Smooth muscle cell (in vitro differentiated cells): Measurements from ENCODE around the gene FAM161A. TPM values are rescaled to one million over a fixed set of nuclear protein-coding genes. Genes with fewer than 3 reads are reported as not detected.

Experiments used
- DNase-seq: peaks from one replicate; lab custom pipeline; 2025; ENCODE audit not compliant: unreplicated experiment; lab: John Stamatoyannopoulos, UW
- H2AFZ ChIP-seq: fragments of 200-600 bp; sonication (generic); 2 replicates; pipeline ENCODE4 v1.6.0; 2016; ENCODE audit warnings: antibody characterized with exemption, low read depth, mild to moderate bottlenecking
- H3F3A ChIP-seq: fragments of 200-600 bp; sonication (generic); 2 replicates; pipeline ENCODE4 v1.6.0; 2017; ENCODE audit warnings: antibody characterized with exemption, low read depth
- H3K27ac ChIP-seq: fragments of 200-600 bp; sonication (generic); 2 replicates; pipeline ENCODE4 v1.5.1; 2016; ENCODE audit warnings: low read depth, mild to moderate bottlenecking
- H3K27me3 ChIP-seq: fragments of 200-600 bp; sonication (generic); 2 replicates; pipeline ENCODE4 v1.6.1; 2016; ENCODE audit warnings: low read depth, mild to moderate bottlenecking
- H3K36me3 ChIP-seq: fragments of 200-600 bp; sonication (generic); 2 replicates; pipeline ENCODE4 v1.5.1; 2016; ENCODE audit warnings: low read depth
- H3K4me1 ChIP-seq: fragments of 200-600 bp; sonication (generic); 2 replicates; pipeline ENCODE4 v1.5.1; 2016; ENCODE audit warnings: low read depth
- H3K4me2 ChIP-seq: fragments of 200-600 bp; sonication (generic); 2 replicates; pipeline ENCODE4 v1.6.0; 2016; ENCODE audit warnings: mild to moderate bottlenecking
- H3K4me3 ChIP-seq: fragments of 200-600 bp; sonication (generic); 2 replicates; pipeline ENCODE4 v1.5.1; 2016; ENCODE audit warnings: mild to moderate bottlenecking
- H3K79me2 ChIP-seq: fragments of 200-600 bp; sonication (generic); 2 replicates; pipeline ENCODE4 v1.6.0; 2016; ENCODE audit warnings: low read depth, mild to moderate bottlenecking
- H3K9ac ChIP-seq: fragments of 200-600 bp; sonication (generic); 2 replicates; pipeline ENCODE4 v1.6.0; 2016; ENCODE audit warnings: low read depth
- H3K9me3 ChIP-seq: fragments of 200-600 bp; sonication (generic); replicated peaks from 2 replicates; pipeline ENCODE4 v1.5.1; 2016; ENCODE audit warnings: low read depth
- H4K20me1 ChIP-seq: fragments of 200-600 bp; sonication (generic); 2 replicates; pipeline ENCODE4 v1.6.0; 2016; ENCODE audit warnings: low read depth
- CTCF ChIP-seq: fragments of 200-600 bp; sonication (generic); IDR thresholded peaks from 2 replicates; pipeline ENCODE4 v1.5.1; 2017; ENCODE audit warnings: borderline replicate concordance, mild to moderate bottlenecking, antibody characterized with exemption; ENCODE audit not compliant: insufficient read depth, poor library complexity, severe bottlenecking
- WGBS: methylation state at CpG from one replicate; pipeline ENCODE4 v1.1.7; 2016; ENCODE audit warnings: low lambda C conversion rate; 5-methylcytosine and 5-hydroxymethylcytosine counted together
- polyA plus RNA-seq: library from polyadenylated mRNA; unstranded; fragments of >200 nt; fragmentation: Nextera tagmentation; extraction: Ambion mirVana; gene quantifications from 2 replicates; pipeline ENCODE4 v1.2.1, GENCODE V29; 2016
- total RNA-seq: library from RNA; depleted of rRNA; stranded (reverse); fragments of >200 nt; gene quantifications from 2 replicates; pipeline ENCODE4 v1.2.3, GENCODE V29; 2014

FAM161A gene
- total and polyA plus RNA-seq, 2 experiments from 2014 or later, result 3.9 to 5.7 TPM

DNA sequence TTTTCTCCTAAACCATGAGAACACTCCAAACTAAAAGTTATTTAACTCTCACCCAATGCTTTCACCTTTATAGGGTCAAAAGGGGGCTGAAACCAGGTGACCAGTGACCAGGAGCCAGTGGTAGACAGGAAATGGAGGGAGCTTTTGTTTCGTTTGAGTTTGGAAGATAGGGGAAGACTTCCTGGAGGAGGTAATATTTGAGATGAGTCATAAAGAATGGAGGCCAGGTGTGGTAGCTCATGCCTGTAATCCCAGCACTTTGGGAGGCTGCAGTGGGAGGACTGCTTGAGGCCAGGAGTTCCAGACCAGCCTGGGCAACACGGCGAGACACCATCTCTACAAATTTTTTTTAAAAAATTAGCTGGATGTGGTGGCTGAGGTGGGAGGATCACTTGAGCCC lies 8.5 kb downstream of the FAM161A start:
- DNase-seq, result no peak
- no peak overlapping the region for H2AFZ ChIP-seq
- no peaks in the 10 kb centered on the region for H3K27me3 ChIP-seq
- H3K9ac ChIP-seq, result no peak overlapping the region
- no peaks in the 10 kb centered on the region for H3K4me1 ChIP-seq
- no peak overlapping the region for H3K4me2 ChIP-seq
- H3K9me3 ChIP-seq, result no peaks in the 10 kb centered on the region
- H4K20me1 ChIP-seq, result no peaks in the 10 kb centered on the region
- no peak overlapping the region for H3K27ac ChIP-seq
- H3K79me2 ChIP-seq, result no peaks in the 10 kb centered on the region
- H3K4me3 ChIP-seq, result no peak overlapping the region
- H3K36me3 ChIP-seq, result no peaks in the 10 kb centered on the region
- WGBS, result 86% methylated on average over 3 of the region's 3 CpGs
- TF ChIP-seq CTCF, result no peak
- no peaks in the 10 kb centered on the region for H3F3A ChIP-seq

GRCh38 chr2:61841286-61841685 lies 12.6 kb downstream of the FAM161A start:
- DNase-seq, result no peak
- no peaks in the 10 kb centered on the region for H3F3A ChIP-seq
- no peaks in the 10 kb centered on the region for H3K27me3 ChIP-seq
- no peak overlapping the region for H3K4me3 ChIP-seq
- H3K9ac ChIP-seq, result no peak overlapping the region
- H3K9me3 ChIP-seq, result no peaks in the 10 kb centered on the region
- no peaks in the 10 kb centered on the region for H4K20me1 ChIP-seq
- 96% methylated on average over 3 of the region's 3 CpGs for WGBS
- no peak overlapping the region for H2AFZ ChIP-seq
- H3K4me1 ChIP-seq, result no peaks in the 10 kb centered on the region
- no peak for TF ChIP-seq CTCF
- no peak overlapping the region for H3K4me2 ChIP-seq
- no peaks in the 10 kb centered on the region for H3K36me3 ChIP-seq
- H3K27ac ChIP-seq, result no peak overlapping the region
- H3K79me2 ChIP-seq, result no peaks in the 10 kb centered on the region

DNA sequence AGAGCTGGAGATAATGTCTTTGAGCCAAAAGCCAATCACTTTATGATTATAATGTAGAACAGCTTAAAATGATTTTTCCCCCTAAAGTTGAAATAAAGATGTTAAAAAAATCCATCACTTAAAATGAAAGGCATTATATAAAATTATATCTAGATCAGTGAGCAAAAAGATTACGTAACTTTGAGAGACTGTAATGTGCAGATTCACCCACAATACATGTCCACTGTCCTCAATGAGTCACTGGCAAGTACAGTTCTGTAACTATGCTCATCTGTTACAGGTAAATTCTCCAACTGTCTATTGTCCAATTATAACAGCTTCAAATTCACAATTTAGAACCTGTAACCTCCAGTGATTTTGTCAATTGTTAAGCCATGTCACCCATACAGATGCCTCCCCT lies 19.0 kb downstream of the FAM161A start:
- H2AFZ ChIP-seq, result no peak overlapping the region
- H3F3A ChIP-seq, result no peaks in the 10 kb centered on the region
- no peak overlapping the region for H3K27ac ChIP-seq
- DNase-seq, result no peak
- no peaks in the 10 kb centered on the region for H3K4me1 ChIP-seq
- WGBS, result 96% methylated on average over 1 of the region's 1 CpG
- no peak overlapping the region for H3K9ac ChIP-seq
- no peaks in the 10 kb centered on the region for H3K9me3 ChIP-seq
- no peaks in the 10 kb centered on the region for H4K20me1 ChIP-seq
- H3K27me3 ChIP-seq, result no peaks in the 10 kb centered on the region
- H3K79me2 ChIP-seq, result no peaks in the 10 kb centered on the region
- no peak overlapping the region for H3K4me2 ChIP-seq
- TF ChIP-seq CTCF, result no peak
- no peak overlapping the region for H3K4me3 ChIP-seq
- H3K36me3 ChIP-seq, result no peaks in the 10 kb centered on the region

DNA sequence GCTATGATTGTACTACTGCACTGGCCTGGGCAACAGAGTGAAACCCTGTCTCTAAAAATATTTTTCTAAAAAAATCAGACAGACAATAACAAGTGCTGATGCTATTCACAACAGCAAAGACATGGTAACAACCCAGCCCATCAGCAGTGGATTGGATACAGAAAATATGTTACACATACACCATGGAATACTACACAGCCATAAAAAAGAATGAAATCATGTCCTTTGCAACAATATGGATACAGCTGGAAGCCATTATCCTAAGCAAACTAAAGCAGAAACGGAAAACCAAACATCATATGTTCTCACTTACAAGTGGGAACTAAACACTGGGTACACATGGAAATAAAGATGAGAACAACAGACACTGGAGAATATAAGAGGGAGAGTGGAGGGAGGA lies 19.9 kb downstream of the FAM161A start:
- Histone ChIP-seq H2AFZ (no peak overlapping the region), H3K27ac (no peak overlapping the region), H3K36me3 (no peaks in the 10 kb centered on the region), H3F3A (no peaks in the 10 kb centered on the region), H3K4me1 (no peaks in the 10 kb centered on the region), H4K20me1 (no peaks in the 10 kb centered on the region), H3K27me3 (no peaks in the 10 kb centered on the region), H3K79me2 (no peaks in the 10 kb centered on the region), H3K9ac (no peak overlapping the region), H3K9me3 (no peaks in the 10 kb centered on the region), H3K4me2 (no peak overlapping the region), H3K4me3 (no peak overlapping the region)
- 96% methylated on average over 1 of the region's 1 CpG for WGBS
- DNase-seq, result no peak
- TF ChIP-seq CTCF, result no peak
